ENCODE measurements around the gene ANKLE1. TPM values are rescaled to one million over a fixed set of nuclear protein-coding genes. Genes with fewer than 3 reads are reported as not detected.

Gene ANKLE1
- 20.2 and 50.1 TPM in 2 replicates for total RNA-seq (2014; rRNA removed; shearing (Covaris generic))
- 9.1 and 11.2 TPM in 2 replicates for polyA plus RNA-seq (2016; fragmentation: Nextera tagmentation; extraction: Ambion mirVana)
- long read RNA-seq, partial matches to known transcripts: 1 of 4 reads
- long read RNA-seq, other reads (novel, unspliced or antisense): 2 of 4 reads

- peaks cover 2% of the 10 kb centered on the region; the same call in 2 of the 3 replicates for H3K4me1 Mint-ChIP-seq
- peak; percentile 73 for ATAC-seq
- H3K79me2 ChIP-seq (replicated peaks; ENCODE audit: insufficient read depth): no peaks in the 10 kb centered on the region
- peaks cover 6% of the 10 kb centered on the region; the same call in 1 of the 2 replicates for H3K27me3 ChIP-seq (ENCODE audit: insufficient read depth)
- peaks cover 6% of the 10 kb centered on the region; the same call in 1 of the 2 replicates for H3K36me3 ChIP-seq (ENCODE audit: insufficient read depth)
- H2AFZ ChIP-seq: peak within 1 kb of the TSS; percentile 90
- peak within 1 kb of the TSS; percentile 88 for H3K4me2 ChIP-seq
- H3K27me3 Mint-ChIP-seq (ENCODE audit: insufficient read depth, low read depth, poor library complexity): peaks cover 4% of the 10 kb centered on the region
- H3K27ac ChIP-seq (ENCODE audit: low read depth): no peak within 1 kb of the TSS
- peaks cover 4% of the 10 kb centered on the region; the same call in 1 of the 2 replicates for H4K20me1 ChIP-seq (replicated peaks; ENCODE audit: insufficient read depth)
- peaks cover 22% of the 10 kb centered on the region for H3F3A ChIP-seq (replicated peaks; ENCODE audit: low read depth)
- TF ChIP-seq NANOG (IDR thresholded peaks at IDR 0.05; ENCODE audit: borderline replicate concordance): no peak
- TF ChIP-seq ZNF114 (CRISPR knock-in tag; IDR thresholded peaks at IDR 0.05): no peak
- no peak for TF ChIP-seq REST (IDR thresholded peaks at IDR 0.05; ENCODE audit: unreplicated experiment)
- no peak for TF ChIP-seq EZH2 (IDR thresholded peaks at IDR 0.05; ENCODE audit: low read depth, unreplicated experiment)
- TF ChIP-seq POLR2AphosphoS5 (IDR thresholded peaks at IDR 0.05; ENCODE audit: low read depth): peak; percentile 73
- peaks cover 45% of the 10 kb centered on the region for H3K36me3 Mint-ChIP-seq (ENCODE audit: low read depth)
- no peaks in the 10 kb centered on the region for H3K4me1 ChIP-seq (ENCODE audit: insufficient read depth)
- peak within 1 kb of the TSS; percentile 69 for H3K4me3 ChIP-seq
- no peak within 1 kb of the TSS for H3K27ac Mint-ChIP-seq
- peak within 1 kb of the TSS; percentile 76 for H3K4me3 Mint-ChIP-seq
- DNase-seq (ENCODE audit: low spot score): peak; percentile 88
- H3K9me3 Mint-ChIP-seq: no peaks in the 10 kb centered on the region
- no peaks in the 10 kb centered on the region for H3K9me2 ChIP-seq (ENCODE audit: insufficient read depth)
Observed at GRCh38 chr19:17281391-17282304, at the start of gene ANKLE1. ANKLE1 (plus strand) TSS chr19:17281901; CDS start chr19:17281921, 20 bp downstream.

GRCh38 chr19:17232258-17232657 lies 49.4 kb upstream of the ANKLE1 start:
- ATAC-seq (no peak), DNase-seq (ENCODE audit: low spot score) (no peak)
- Histone ChIP-seq H3K4me2 (no peak overlapping the region), H2AFZ (no peak overlapping the region), H3K79me2 (replicated peaks; ENCODE audit: insufficient read depth) (peaks cover 41% of the 10 kb centered on the region), H4K20me1 (replicated peaks; ENCODE audit: insufficient read depth) (peaks cover 26% of the 10 kb centered on the region), H3F3A (replicated peaks; ENCODE audit: low read depth) (peaks cover 34% of the 10 kb centered on the region; the same call in 1 of the 2 replicates), H3K27me3 (ENCODE audit: insufficient read depth) (no peaks in the 10 kb centered on the region), H3K27ac (ENCODE audit: low read depth) (no peak overlapping the region), H3K4me3 (no peak overlapping the region), H3K9me2 (ENCODE audit: insufficient read depth) (no peaks in the 10 kb centered on the region), H3K36me3 (ENCODE audit: insufficient read depth) (peaks cover 6% of the 10 kb centered on the region; the same call in 1 of the 2 replicates), H3K4me1 (ENCODE audit: insufficient read depth) (peaks cover 12% of the 10 kb centered on the region)
- H3K4me3 Mint-ChIP-seq: no peak overlapping the region
- no peak overlapping the region for H3K27ac Mint-ChIP-seq
- H3K4me1 Mint-ChIP-seq: peaks cover 27% of the 10 kb centered on the region
- H3K36me3 Mint-ChIP-seq (ENCODE audit: low read depth): peaks cover 50% of the 10 kb centered on the region
- no peaks in the 10 kb centered on the region for H3K9me3 Mint-ChIP-seq
- TF ChIP-seq ZNF331 (CRISPR knock-in tag; IDR thresholded peaks at IDR 0.05; ENCODE audit: low read depth) (no peak), EZH2 (IDR thresholded peaks at IDR 0.05; ENCODE audit: low read depth, unreplicated experiment) (no peak), CREB1 (CRISPR knock-in tag; IDR thresholded peaks at IDR 0.05; ENCODE audit: low read depth) (no peak), EZH2phosphoT487 (IDR thresholded peaks at IDR 0.05; ENCODE audit: unreplicated experiment) (no peak), STAT1 (IDR thresholded peaks at IDR 0.05; ENCODE audit: unreplicated experiment) (no peak)
- H3K27me3 Mint-ChIP-seq (ENCODE audit: insufficient read depth, low read depth, poor library complexity): peaks cover 10% of the 10 kb centered on the region

All from GM23338 (cell line).